Measurements from ENCODE around the gene CTNND2.

GRCh38 chr5:11564706-11565105 lies 339.5 kb downstream of the CTNND2 start:
- no peak for TF ChIP-seq BACH1 (tag; IDR thresholded peaks at IDR 0.05)
- TF ChIP-seq TRIM24 (IDR thresholded peaks at IDR 0.05) = no peak
- TF ChIP-seq IRF1 (CRISPR knock-in tag; IDR thresholded peaks at IDR 0.05; ENCODE audit: borderline replicate concordance) = no peak
- no peak for TF ChIP-seq MEF2D (tag; conservative IDR thresholded peaks at IDR 0.05; ENCODE audit: low read depth)
- TF ChIP-seq MXI1 (IDR thresholded peaks at IDR 0.05; ENCODE audit: low read depth, low read length) = no peak
- TF ChIP-seq ZNF121 (CRISPR knock-in tag; conservative IDR thresholded peaks at IDR 0.05) = no peak
- no peak for TF ChIP-seq CTCF (IDR thresholded peaks at IDR 0.05 in 2 of 3, conservative IDR thresholded peaks at IDR 0.05 in 1 of 3; ENCODE audit: insufficient read depth in 2 of 3, low read depth in 1 of 3, low read length in 3 of 3)
- no peak for TF ChIP-seq HMG20B (CRISPR knock-in tag; IDR thresholded peaks at IDR 0.05)
- TF ChIP-seq ZNF347 (CRISPR knock-in tag; IDR thresholded peaks at IDR 0.05; ENCODE audit: low read depth) = no peak

All from K562 (cell line).